Measurements from ENCODE around the gene CHCT1.

DNA sequence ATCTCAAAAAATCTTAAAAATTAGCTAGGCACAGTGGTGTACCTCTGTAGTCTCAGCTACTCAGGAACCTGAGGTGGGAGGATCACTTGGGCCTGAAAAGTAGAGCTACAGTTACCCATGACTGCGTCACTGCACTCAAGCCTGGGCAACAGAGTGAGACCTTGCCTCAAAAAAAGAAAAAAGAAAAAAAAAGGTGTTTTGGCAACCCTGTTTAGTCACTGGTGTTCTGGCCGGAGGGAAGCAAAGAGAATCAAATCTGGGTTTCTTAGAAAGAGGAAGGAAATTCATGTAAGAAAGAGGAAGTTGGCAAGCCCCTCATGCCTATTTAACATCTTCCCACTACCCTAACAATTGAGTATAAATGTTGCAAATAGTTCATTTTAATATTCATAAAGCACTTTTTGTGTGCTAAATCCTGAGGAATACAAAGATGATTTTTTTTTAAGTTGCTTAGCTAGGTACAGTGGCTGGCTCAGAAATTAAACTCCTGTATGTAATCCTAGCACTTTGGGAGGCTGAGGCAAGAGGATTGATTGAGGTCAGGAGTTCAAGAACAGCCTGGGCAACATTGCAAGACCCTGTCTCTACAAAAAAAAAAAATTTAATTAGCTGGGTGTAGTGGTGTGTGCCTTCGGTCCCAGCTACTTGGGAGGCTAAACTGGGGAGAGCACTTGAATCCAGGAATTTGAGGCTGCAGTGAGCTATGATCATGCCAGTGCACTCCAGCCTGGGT lies 23.9 kb upstream of the CHCT1 start:
- no peak for TF ChIP-seq TCF12 (IDR thresholded peaks at IDR 0.05; ENCODE audit: low read depth)
- TF ChIP-seq, protein P1, sequence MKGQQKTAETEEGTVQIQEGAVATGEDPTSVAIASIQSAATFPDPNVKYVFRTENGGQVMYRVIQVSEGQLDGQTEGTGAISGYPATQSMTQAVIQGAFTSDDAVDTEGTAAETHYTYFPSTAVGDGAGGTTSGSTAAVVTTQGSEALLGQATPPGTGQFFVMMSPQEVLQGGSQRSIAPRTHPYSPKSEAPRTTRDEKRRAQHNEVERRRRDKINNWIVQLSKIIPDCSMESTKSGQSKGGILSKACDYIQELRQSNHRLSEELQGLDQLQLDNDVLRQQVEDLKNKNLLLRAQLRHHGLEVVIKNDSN (IDR thresholded peaks at IDR 0.05), result no peak
- no peak for TF ChIP-seq YY1 (IDR thresholded peaks at IDR 0.05; ENCODE audit: low read depth)
